ENCODE results near the gene RRAGC.

GRCh38 chr1:38859561-38860453 lies at the start of gene RRAGC:
- peak; percentile 13; the same call in 1 of the 2 replicates for TF ChIP-seq IKZF1 (conservative IDR thresholded peaks at IDR 0.05)
- no peak for TF ChIP-seq BRCA1 (IDR thresholded peaks at IDR 0.05; ENCODE audit: low read depth, low read length)
- peak; percentile 61; the same call in 1 of the 2 replicates for TF ChIP-seq TAF1 (IDR thresholded peaks at IDR 0.05; ENCODE audit: borderline replicate concordance, low read depth, low read length)
- TF ChIP-seq EP300 (IDR thresholded peaks at IDR 0.05; ENCODE audit: borderline replicate concordance in 1 of 2, control insufficient read depth in 1 of 2, low read depth in 2 of 2, low read length in 2 of 2), result peak in 1 of 2 experiments; percentile 52; a peak in 1 of 4 replicates
- 0 out of 2 replicates have a peak, but pooled peaks have one; percentile 49 for TF ChIP-seq RCOR1 (conservative IDR thresholded peaks at IDR 0.05; ENCODE audit: low read depth, low read length)
- TF ChIP-seq CTCF (IDR thresholded peaks at IDR 0.05 in 2 of 3, conservative IDR thresholded peaks at IDR 0.05 in 1 of 3; ENCODE audit: control insufficient read depth in 2 of 3, extremely low read depth in 1 of 3, insufficient read depth in 1 of 3, low read depth in 3 of 3, low read length in 3 of 3), result no peak
- peak; percentile 74 for TF ChIP-seq YY1 (IDR thresholded peaks at IDR 0.05; ENCODE audit: low read depth, low read length)
- TF ChIP-seq DPF2 (IDR thresholded peaks at IDR 0.05), result peak; percentile 97
- peak; percentile 81 for TF ChIP-seq POLR2A (IDR thresholded peaks at IDR 0.05; ENCODE audit: low read depth, low read length)
- no peak for TF ChIP-seq MLLT1 (IDR thresholded peaks at IDR 0.05)
- no peak for TF ChIP-seq EZH2 (IDR thresholded peaks at IDR 0.05; ENCODE audit: borderline replicate concordance, control insufficient read depth, low read depth, low read length)
- TF ChIP-seq E2F4 (IDR thresholded peaks at IDR 0.05; ENCODE audit: low read depth, low read length), result no peak
- no peak for TF ChIP-seq HDAC2 (IDR thresholded peaks at IDR 0.05)
